ENCODE measurements around the gene UGP2.
"Not testable (repeated sequence)": the region's sequence is repeated elsewhere in the genome, so short reads cannot be mapped to it uniquely, and the experiment has no call there.

UGP2 gene

GRCh38 chr2:63841254-63842022 lies at the start of gene UGP2:
UGP2 (plus strand) TSS chr2:63841896; CDS start chr2:63842186, 290 bp downstream.
- Mint-ChIP-seq H3K36me3 (ENCODE audit: low read depth) (peaks cover 35% of the 10 kb centered on the region), H3K9me3 (no peaks in the 10 kb centered on the region), H3K27ac (peak within 1 kb of the TSS; percentile 100), H3K4me3 (peak within 1 kb of the TSS; percentile 98), H3K27me3 (no peaks in the 10 kb centered on the region), H3K4me1 (ENCODE audit: low read depth) (peaks cover 40% of the 10 kb centered on the region)
- intact Hi-C loops (cut with micrococcal nuclease), result loop anchor here (2.0 to 10.0 kb wide), 7 partner anchors 15 to 1647 kb away; partner anchors contain the start of genes B3GNT2, MDH1, PELI1 and SLC1A4

DNA sequence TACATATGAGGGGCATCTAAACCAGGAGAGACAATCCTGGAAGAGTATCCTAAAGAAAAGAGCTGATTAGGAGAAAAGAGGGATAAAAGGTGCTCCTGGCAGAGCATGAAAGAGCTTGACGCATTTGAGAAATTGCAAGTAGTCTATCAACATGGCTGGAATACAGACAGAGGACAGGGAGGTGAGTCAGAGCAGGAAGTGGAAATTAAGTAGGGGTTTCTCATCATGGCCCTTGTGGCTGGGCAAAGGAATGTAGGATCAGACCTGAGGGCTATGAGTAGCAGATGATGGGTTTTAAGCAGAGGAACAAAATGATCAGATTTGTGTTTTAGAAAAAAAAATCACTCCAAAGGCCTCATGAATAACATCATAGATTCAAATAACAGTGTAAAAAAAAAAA lies 49.2 kb upstream of the UGP2 start:
- intact Hi-C loops (cut with micrococcal nuclease), result no loop called here
- no peak overlapping the region for H3K27ac Mint-ChIP-seq
- peaks cover 11% of the 10 kb centered on the region for H3K9me3 Mint-ChIP-seq
- no peaks in the 10 kb centered on the region for H3K27me3 Mint-ChIP-seq
- peaks cover 15% of the 10 kb centered on the region for H3K4me1 Mint-ChIP-seq (ENCODE audit: low read depth)
- no peaks in the 10 kb centered on the region for H3K36me3 Mint-ChIP-seq (ENCODE audit: low read depth)
- H3K4me3 Mint-ChIP-seq, result no peak overlapping the region

- H3K4me3 Mint-ChIP-seq, result no peak overlapping the region
Observed at GRCh38 chr2:63796366-63796765, 45.3 kb upstream of the UGP2 start.

GRCh38 chr2:63796796-63797195 lies 44.9 kb upstream of the UGP2 start:
- Mint-ChIP-seq H3K36me3 (ENCODE audit: low read depth) (no peaks in the 10 kb centered on the region), H3K27ac (no peak overlapping the region), H3K9me3 (peaks cover 20% of the 10 kb centered on the region), H3K4me1 (ENCODE audit: low read depth) (no peaks in the 10 kb centered on the region), H3K27me3 (no peaks in the 10 kb centered on the region), H3K4me3 (no peak overlapping the region)
- intact Hi-C loops (cut with micrococcal nuclease), result no loop called here

More at GRCh38 chr2:63796366-63796765, 45.3 kb upstream of the UGP2 start:
- peaks cover under 1% of the 10 kb centered on the region for H3K4me1 Mint-ChIP-seq (ENCODE audit: low read depth)
- H3K36me3 Mint-ChIP-seq (ENCODE audit: low read depth), result no peaks in the 10 kb centered on the region
- no peak overlapping the region for H3K27ac Mint-ChIP-seq
- no peaks in the 10 kb centered on the region for H3K27me3 Mint-ChIP-seq
- peaks cover 16% of the 10 kb centered on the region for H3K9me3 Mint-ChIP-seq
- intact Hi-C loops (cut with micrococcal nuclease), result no loop called here

GRCh38 chr2:63801455-63801854 lies 40.2 kb upstream of the UGP2 start:
- Mint-ChIP-seq H3K27me3 (no peaks in the 10 kb centered on the region), H3K4me1 (ENCODE audit: low read depth) (no peaks in the 10 kb centered on the region), H3K4me3 (no peak overlapping the region), H3K27ac (no peak overlapping the region), H3K36me3 (ENCODE audit: low read depth) (no peaks in the 10 kb centered on the region), H3K9me3 (peaks cover 17% of the 10 kb centered on the region)
- intact Hi-C loops (cut with micrococcal nuclease), result no loop called here

- peaks cover 20% of the 10 kb centered on the region for H3K9me3 Mint-ChIP-seq
- H3K36me3 Mint-ChIP-seq (ENCODE audit: low read depth), result no peaks in the 10 kb centered on the region
- intact Hi-C loops (cut with micrococcal nuclease), result no loop called here
Observed at GRCh38 chr2:63805412-63805811, 36.3 kb upstream of the UGP2 start.

GRCh38 chr2:63808036-63808435 lies 33.7 kb upstream of the UGP2 start:
- H3K27me3 Mint-ChIP-seq; H3K36me3 Mint-ChIP-seq (ENCODE audit: low read depth); H3K4me1 Mint-ChIP-seq (ENCODE audit: low read depth); H3K4me3 Mint-ChIP-seq; H3K27ac Mint-ChIP-seq; intact Hi-C loops (cut with micrococcal nuclease); H3K9me3 Mint-ChIP-seq: not testable (repeated sequence)

More at GRCh38 chr2:63805412-63805811, 36.3 kb upstream of the UGP2 start:
- Mint-ChIP-seq H3K27ac (no peak overlapping the region), H3K27me3 (no peaks in the 10 kb centered on the region), H3K4me3 (no peak overlapping the region), H3K4me1 (ENCODE audit: low read depth) (no peaks in the 10 kb centered on the region)

- H3K27ac Mint-ChIP-seq; H3K4me1 Mint-ChIP-seq (ENCODE audit: low read depth); H3K36me3 Mint-ChIP-seq (ENCODE audit: low read depth); H3K27me3 Mint-ChIP-seq; intact Hi-C loops (cut with micrococcal nuclease); H3K4me3 Mint-ChIP-seq; H3K9me3 Mint-ChIP-seq: not testable (repeated sequence)
Observed at GRCh38 chr2:63808911-63809310, 32.8 kb upstream of the UGP2 start.

- Mint-ChIP-seq H3K27me3 (no peaks in the 10 kb centered on the region), H3K36me3 (ENCODE audit: low read depth) (no peaks in the 10 kb centered on the region), H3K9me3 (peaks cover 6% of the 10 kb centered on the region), H3K4me3 (no peak overlapping the region), H3K4me1 (ENCODE audit: low read depth) (no peaks in the 10 kb centered on the region), H3K27ac (no peak overlapping the region)
- intact Hi-C loops (cut with micrococcal nuclease), result no loop called here
Observed at GRCh38 chr2:63811063-63811462, 30.6 kb upstream of the UGP2 start.

DNA sequence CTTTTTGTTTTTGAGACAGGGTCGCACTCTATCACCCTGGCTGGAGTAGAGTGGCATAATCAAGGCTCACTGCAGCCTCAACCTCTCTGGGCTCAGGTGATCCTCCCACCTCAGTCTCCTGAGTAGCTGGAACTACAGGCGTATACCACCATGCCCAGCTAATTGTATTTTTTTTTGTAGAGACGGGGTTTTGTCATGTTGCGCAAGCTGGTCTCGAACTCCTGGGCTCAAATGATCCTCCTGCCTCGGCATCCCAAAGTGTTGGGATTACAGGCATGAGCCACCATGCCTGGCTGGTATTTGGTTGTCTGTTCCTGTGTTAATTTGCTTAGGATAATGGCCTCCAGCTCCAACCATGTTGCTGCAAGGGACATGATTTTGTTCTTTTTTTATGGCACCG lies 29.8 kb upstream of the UGP2 start:
- H3K36me3 Mint-ChIP-seq (ENCODE audit: low read depth); H3K4me3 Mint-ChIP-seq; intact Hi-C loops (cut with micrococcal nuclease); H3K27me3 Mint-ChIP-seq; H3K9me3 Mint-ChIP-seq; H3K4me1 Mint-ChIP-seq (ENCODE audit: low read depth); H3K27ac Mint-ChIP-seq: not testable (repeated sequence)

- Mint-ChIP-seq H3K9me3 (no peaks in the 10 kb centered on the region), H3K36me3 (ENCODE audit: low read depth) (no peaks in the 10 kb centered on the region), H3K4me3 (no peak overlapping the region), H3K27me3 (no peaks in the 10 kb centered on the region), H3K27ac (no peak overlapping the region), H3K4me1 (ENCODE audit: low read depth) (no peaks in the 10 kb centered on the region)
- intact Hi-C loops (cut with micrococcal nuclease), result no loop called here
Observed at GRCh38 chr2:63814114-63814513, 27.6 kb upstream of the UGP2 start.

DNA sequence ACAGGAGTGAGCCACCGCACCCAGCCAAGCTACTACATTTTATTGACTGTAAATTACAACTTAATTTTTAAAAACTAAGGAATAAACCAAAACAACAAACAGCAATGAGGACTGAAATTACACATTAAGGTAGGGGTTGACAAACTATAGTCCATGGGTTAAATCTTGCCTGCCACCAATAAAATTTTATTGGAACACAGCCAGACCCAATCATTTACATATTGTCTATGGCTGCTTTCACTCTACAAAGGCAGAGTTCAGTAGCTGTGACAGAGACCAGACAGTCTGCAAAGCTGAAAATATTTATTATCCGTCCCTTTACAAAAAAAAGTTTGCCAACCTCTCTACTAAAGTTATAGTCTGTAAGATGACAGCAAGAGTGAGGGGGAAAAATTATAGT lies 24.3 kb upstream of the UGP2 start:
- no peak overlapping the region for H3K4me3 Mint-ChIP-seq
- H3K27ac Mint-ChIP-seq, result no peak overlapping the region
- peaks cover 5% of the 10 kb centered on the region for H3K4me1 Mint-ChIP-seq (ENCODE audit: low read depth)
- no peaks in the 10 kb centered on the region for H3K9me3 Mint-ChIP-seq
- intact Hi-C loops (cut with micrococcal nuclease), result no loop called here
- H3K27me3 Mint-ChIP-seq, result no peaks in the 10 kb centered on the region
- no peaks in the 10 kb centered on the region for H3K36me3 Mint-ChIP-seq (ENCODE audit: low read depth)

GRCh38 chr2:63818271-63818670 lies 23.4 kb upstream of the UGP2 start:
- Mint-ChIP-seq H3K36me3 (ENCODE audit: low read depth) (no peaks in the 10 kb centered on the region), H3K4me1 (ENCODE audit: low read depth) (peaks cover 5% of the 10 kb centered on the region), H3K9me3 (peaks cover 1% of the 10 kb centered on the region), H3K27me3 (no peaks in the 10 kb centered on the region), H3K27ac (no peak overlapping the region), H3K4me3 (no peak overlapping the region)
- intact Hi-C loops (cut with micrococcal nuclease), result no loop called here

- no peaks in the 10 kb centered on the region for H3K36me3 Mint-ChIP-seq (ENCODE audit: low read depth)
- no peaks in the 10 kb centered on the region for H3K27me3 Mint-ChIP-seq
- no peak overlapping the region for H3K4me3 Mint-ChIP-seq
- intact Hi-C loops (cut with micrococcal nuclease), result no loop called here
- peaks cover 13% of the 10 kb centered on the region for H3K4me1 Mint-ChIP-seq (ENCODE audit: low read depth)
- H3K9me3 Mint-ChIP-seq, result peaks cover 11% of the 10 kb centered on the region
- no peak overlapping the region for H3K27ac Mint-ChIP-seq
Observed at GRCh38 chr2:63819256-63819655, 22.4 kb upstream of the UGP2 start.

All from dendritic cell treated with granulocyte-macrophage colony-stimulating factor and Interleukin-4, amounts not matched to agents 40 ng/mL and 50 ng/mL, for 4 days (primary cell).